Measurements from ENCODE around the gene OR51L1. TPM values are rescaled to one million over a fixed set of nuclear protein-coding genes. Genes with fewer than 3 reads are reported as not detected.
"Not testable (repeated sequence)": the region's sequence is repeated elsewhere in the genome, so short reads cannot be mapped to it uniquely, and the experiment has no call there.

OR51L1 gene, protein sequence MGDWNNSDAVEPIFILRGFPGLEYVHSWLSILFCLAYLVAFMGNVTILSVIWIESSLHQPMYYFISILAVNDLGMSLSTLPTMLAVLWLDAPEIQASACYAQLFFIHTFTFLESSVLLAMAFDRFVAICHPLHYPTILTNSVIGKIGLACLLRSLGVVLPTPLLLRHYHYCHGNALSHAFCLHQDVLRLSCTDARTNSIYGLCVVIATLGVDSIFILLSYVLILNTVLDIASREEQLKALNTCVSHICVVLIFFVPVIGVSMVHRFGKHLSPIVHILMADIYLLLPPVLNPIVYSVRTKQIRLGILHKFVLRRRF
- not detected for polyA plus RNA-seq (2013, experiment 1 of 2)
- polyA plus RNA-seq (2013, experiment 2 of 2) = not detected

DNA sequence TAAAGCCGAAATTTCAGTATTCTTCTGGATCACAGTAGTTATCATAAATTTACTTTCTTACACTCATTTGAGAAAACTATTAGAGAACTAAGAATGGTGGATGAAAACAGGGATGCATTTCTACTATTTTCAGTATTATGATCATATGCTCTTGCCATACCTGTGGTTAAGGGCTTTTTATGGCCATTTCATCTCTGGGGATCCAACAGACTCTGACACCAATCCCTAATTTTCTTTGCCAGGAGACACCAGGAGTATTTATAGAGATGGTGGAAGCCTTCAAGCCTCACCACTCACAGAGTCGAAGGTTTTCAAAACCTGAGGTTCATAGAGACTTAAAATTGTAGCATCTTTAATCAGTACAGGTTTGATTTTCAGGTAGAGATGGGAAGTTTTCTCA is at the start of gene OR51L1:
OR51L1 (plus strand) TSS at position 301 of the 400 bp plus-strand sequence. CDS start 4,132 bp downstream, outside the sequence.
- Histone ChIP-seq H4K8ac (ENCODE audit: low read depth, low read length) (no peak within 1 kb of the TSS), H3K23ac (ENCODE audit: low read depth, low read length, poor library complexity) (no peak within 1 kb of the TSS), H2AK5ac (ENCODE audit: low read depth, low read length) (no peak within 1 kb of the TSS), H2BK15ac (ENCODE audit: low read length) (no peak within 1 kb of the TSS), H3K18ac (ENCODE audit: low read length) (no peak within 1 kb of the TSS), H2BK120ac (ENCODE audit: low read depth, low read length) (no peak within 1 kb of the TSS), H3K4me1 (ENCODE audit: control insufficient read depth in 2 of 2, insufficient read depth in 1 of 2, low read depth in 1 of 2, low read length in 2 of 2) (peaks cover 0 to 1% of the 10 kb centered on the region in 2 donors), H3K9ac (ENCODE audit: low read depth, low read length, poor library complexity) (no peak within 1 kb of the TSS), H4K91ac (ENCODE audit: low read depth, low read length, poor library complexity) (no peak within 1 kb of the TSS), H2BK5ac (ENCODE audit: low read length) (no peak within 1 kb of the TSS), H3K27me3 (ENCODE audit: control insufficient read depth in 3 of 3, insufficient read depth in 3 of 3, low read depth in 1 of 3, low read length in 3 of 3) (no peaks in the 10 kb centered on the region), H3K14ac (ENCODE audit: low read length) (no peak within 1 kb of the TSS), H3K36me3 (replicated peaks in 1 of 2; ENCODE audit: control insufficient read depth in 2 of 2, insufficient read depth in 2 of 2, low read length in 2 of 2) (no peaks in the 10 kb centered on the region), H3K4me3 (ENCODE audit: low read length in 2 of 2) (no peak within 1 kb of the TSS), H2BK12ac (ENCODE audit: low read length) (no peak within 1 kb of the TSS), H3K79me1 (ENCODE audit: low read depth, low read length) (no peaks in the 10 kb centered on the region), H2AFZ (ENCODE audit: low read length) (no peak within 1 kb of the TSS), H3K4me2 (ENCODE audit: insufficient read depth, low read length, poor library complexity, severe bottlenecking) (no peak within 1 kb of the TSS), H3K27ac (replicated peaks; ENCODE audit: low read length) (no peak within 1 kb of the TSS), H3K9me3 (replicated peaks in 1 of 2; ENCODE audit: control insufficient read depth in 2 of 2, insufficient read depth in 1 of 2, low read depth in 1 of 2, low read length in 2 of 2) (no peaks in the 10 kb centered on the region), H3K4ac (ENCODE audit: low read length) (no peak within 1 kb of the TSS)
- WGBS, 2 donors (ENCODE audit: extremely low coverage in 2 of 2, insufficient read length in 2 of 2, insufficient replicate concordance in 1 of 2) = no CpG with 5 or more reads among the region's 2 CpGs
- DNase-seq (ENCODE audit: low spot score) = no peak

DNA sequence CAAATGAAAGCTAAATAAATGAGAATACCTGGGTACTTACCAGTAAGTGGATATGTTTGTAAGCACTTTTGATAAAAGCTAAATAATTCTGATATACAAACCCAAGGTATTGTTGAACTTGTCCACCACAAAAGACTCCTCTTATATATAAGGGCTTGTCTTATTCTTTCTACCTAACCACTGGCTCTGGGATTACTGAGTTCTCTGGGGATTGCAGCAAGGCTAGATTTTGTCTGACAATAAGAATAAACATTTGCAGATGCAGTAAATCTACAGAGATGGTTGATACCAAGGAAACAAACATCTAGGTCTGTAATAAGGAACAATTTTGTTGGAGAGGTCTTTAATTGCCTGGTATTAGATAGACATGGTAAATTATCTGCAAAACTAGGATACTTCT is 47.1 kb upstream of the OR51L1 start, which contains the start of gene OR51A4:
OR51A4 (minus strand) TSS at position 101 of the 400 bp plus-strand sequence. CDS start 505 bp downstream, outside the sequence.
- Histone ChIP-seq H3K9me3 (replicated peaks in 1 of 2; ENCODE audit: control insufficient read depth in 2 of 2, insufficient read depth in 1 of 2, low read depth in 1 of 2, low read length in 2 of 2) (no peaks in the 10 kb centered on the region), H3K79me1 (ENCODE audit: low read depth, low read length) (no peaks in the 10 kb centered on the region), H3K27me3 (ENCODE audit: control insufficient read depth in 3 of 3, insufficient read depth in 3 of 3, low read depth in 1 of 3, low read length in 3 of 3) (no peaks in the 10 kb centered on the region), H2BK120ac (ENCODE audit: low read depth, low read length) (no peak within 1 kb of the TSS), H4K91ac (ENCODE audit: low read depth, low read length, poor library complexity) (no peak within 1 kb of the TSS), H2AK5ac (ENCODE audit: low read depth, low read length) (no peak within 1 kb of the TSS), H3K4me3 (ENCODE audit: low read length in 2 of 2) (no peak within 1 kb of the TSS), H2BK5ac (ENCODE audit: low read length) (no peak within 1 kb of the TSS), H3K14ac (ENCODE audit: low read length) (no peak within 1 kb of the TSS), H3K4me2 (ENCODE audit: insufficient read depth, low read length, poor library complexity, severe bottlenecking) (no peak within 1 kb of the TSS), H3K23ac (ENCODE audit: low read depth, low read length, poor library complexity) (no peak within 1 kb of the TSS), H2BK15ac (ENCODE audit: low read length) (no peak within 1 kb of the TSS), H4K8ac (ENCODE audit: low read depth, low read length) (no peak within 1 kb of the TSS), H3K4me1 (ENCODE audit: control insufficient read depth in 2 of 2, insufficient read depth in 1 of 2, low read depth in 1 of 2, low read length in 2 of 2) (no peaks in the 10 kb centered on the region), H3K18ac (ENCODE audit: low read length) (no peak within 1 kb of the TSS), H3K27ac (replicated peaks; ENCODE audit: low read length) (no peak within 1 kb of the TSS), H2BK12ac (ENCODE audit: low read length) (no peak within 1 kb of the TSS), H3K36me3 (replicated peaks in 1 of 2; ENCODE audit: control insufficient read depth in 2 of 2, insufficient read depth in 2 of 2, low read length in 2 of 2) (no peaks in the 10 kb centered on the region), H3K4ac (ENCODE audit: low read length) (no peak within 1 kb of the TSS), H2AFZ (ENCODE audit: low read length) (no peak within 1 kb of the TSS), H3K9ac (ENCODE audit: low read depth, low read length, poor library complexity) (no peak within 1 kb of the TSS)
- no peak for DNase-seq (ENCODE audit: low spot score)

DNA sequence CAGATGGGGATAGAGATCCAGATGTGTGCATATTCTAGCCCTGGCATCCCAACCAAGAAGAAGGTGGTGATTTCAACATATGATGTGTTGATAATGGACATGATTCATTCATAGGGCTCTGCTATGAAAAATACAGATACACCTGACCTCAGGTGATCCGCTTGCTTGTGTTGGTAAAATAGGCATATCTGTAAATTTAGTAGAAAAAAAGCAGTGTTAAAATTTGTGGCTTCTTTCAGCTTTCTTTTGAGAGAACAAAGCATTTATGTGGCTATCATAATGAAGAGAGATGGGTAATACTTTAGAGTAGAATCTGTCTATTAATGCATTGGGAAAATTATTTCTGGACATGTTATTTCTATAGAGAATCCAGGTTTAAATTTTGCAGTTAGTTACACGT is 39.0 kb upstream of the OR51L1 start, which contains the start of gene OR51A2:
OR51A2 (minus strand) TSS at position 101 of the 400 bp plus-strand sequence; CDS start at position 101, 0 bp downstream.
- H2BK15ac ChIP-seq (ENCODE audit: low read length); H3K9ac ChIP-seq (ENCODE audit: low read depth, low read length, poor library complexity); H2BK5ac ChIP-seq (ENCODE audit: low read length); H3K27me3 ChIP-seq (ENCODE audit: control insufficient read depth in 3 of 3, insufficient read depth in 3 of 3, low read depth in 1 of 3, low read length in 3 of 3); H2BK12ac ChIP-seq (ENCODE audit: low read length); H3K18ac ChIP-seq (ENCODE audit: low read length); H2AK5ac ChIP-seq (ENCODE audit: low read depth, low read length); H3K4me1 ChIP-seq (ENCODE audit: control insufficient read depth in 2 of 2, insufficient read depth in 1 of 2, low read depth in 1 of 2, low read length in 2 of 2); H3K36me3 ChIP-seq (replicated peaks in 1 of 2; ENCODE audit: control insufficient read depth in 2 of 2, insufficient read depth in 2 of 2, low read length in 2 of 2); H3K4me2 ChIP-seq (ENCODE audit: insufficient read depth, low read length, poor library complexity, severe bottlenecking); H4K91ac ChIP-seq (ENCODE audit: low read depth, low read length, poor library complexity); H3K14ac ChIP-seq (ENCODE audit: low read length); H3K9me3 ChIP-seq (replicated peaks in 1 of 2; ENCODE audit: control insufficient read depth in 2 of 2, insufficient read depth in 1 of 2, low read depth in 1 of 2, low read length in 2 of 2); DNase-seq (ENCODE audit: low spot score); H3K27ac ChIP-seq (replicated peaks; ENCODE audit: low read length); H2AFZ ChIP-seq (ENCODE audit: low read length); H3K4me3 ChIP-seq (ENCODE audit: low read length in 2 of 2); H4K8ac ChIP-seq (ENCODE audit: low read depth, low read length); H3K4ac ChIP-seq (ENCODE audit: low read length); H2BK120ac ChIP-seq (ENCODE audit: low read depth, low read length); H3K23ac ChIP-seq (ENCODE audit: low read depth, low read length, poor library complexity); H3K79me1 ChIP-seq (ENCODE audit: low read depth, low read length): not testable (repeated sequence)
- no CpG with 5 or more reads among the region's 2 CpGs for WGBS, 2 donors (ENCODE audit: extremely low coverage in 2 of 2, insufficient read length in 2 of 2, insufficient replicate concordance in 1 of 2)

DNA sequence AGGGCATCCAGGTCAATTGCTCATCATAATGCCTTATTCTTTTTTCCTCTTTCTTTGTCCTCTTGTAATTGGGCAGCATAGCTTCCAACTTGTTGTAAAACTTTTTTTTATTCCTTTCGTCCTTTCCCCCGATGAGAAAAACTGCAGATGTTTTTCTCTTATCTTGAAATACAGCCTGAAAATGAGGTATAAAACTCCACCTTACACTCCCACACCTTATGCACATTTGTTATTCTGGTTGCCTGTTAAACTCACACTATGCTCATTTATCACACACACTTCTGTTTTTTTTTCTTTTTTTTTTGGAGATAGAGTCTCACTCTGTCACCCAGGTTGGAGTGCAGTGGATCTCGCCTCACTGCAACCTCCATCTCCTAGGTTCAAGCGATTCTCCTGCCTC is 37.3 kb upstream of the OR51L1 start:
- H2BK120ac ChIP-seq (ENCODE audit: low read depth, low read length) = no peak overlapping the region
- no peak overlapping the region for H2AFZ ChIP-seq (ENCODE audit: low read length)
- no peak overlapping the region for H3K27ac ChIP-seq (replicated peaks; ENCODE audit: low read length)
- H3K4me3 ChIP-seq (ENCODE audit: low read length in 2 of 2) = no peak overlapping the region
- H3K23ac ChIP-seq (ENCODE audit: low read depth, low read length, poor library complexity) = no peak overlapping the region
- no peaks in the 10 kb centered on the region for H3K36me3 ChIP-seq (replicated peaks in 1 of 2; ENCODE audit: control insufficient read depth in 2 of 2, insufficient read depth in 2 of 2, low read length in 2 of 2)
- no peak for DNase-seq (ENCODE audit: low spot score)
- H3K27me3 ChIP-seq (ENCODE audit: control insufficient read depth in 3 of 3, insufficient read depth in 3 of 3, low read depth in 1 of 3, low read length in 3 of 3) = no peaks in the 10 kb centered on the region
- no peak overlapping the region for H2BK15ac ChIP-seq (ENCODE audit: low read length)
- H3K18ac ChIP-seq (ENCODE audit: low read length) = no peak overlapping the region
- no peak overlapping the region for H4K91ac ChIP-seq (ENCODE audit: low read depth, low read length, poor library complexity)
- no peak overlapping the region for H2BK12ac ChIP-seq (ENCODE audit: low read length)
- no peaks in the 10 kb centered on the region for H3K4me1 ChIP-seq (ENCODE audit: control insufficient read depth in 2 of 2, insufficient read depth in 1 of 2, low read depth in 1 of 2, low read length in 2 of 2)
- H4K8ac ChIP-seq (ENCODE audit: low read depth, low read length) = no peak overlapping the region
- no peak overlapping the region for H3K4ac ChIP-seq (ENCODE audit: low read length)
- no CpG with 5 or more reads among the region's 4 CpGs for WGBS, 2 donors (ENCODE audit: extremely low coverage in 2 of 2, insufficient read length in 2 of 2, insufficient replicate concordance in 1 of 2)
- H3K4me2 ChIP-seq (ENCODE audit: insufficient read depth, low read length, poor library complexity, severe bottlenecking) = no peak overlapping the region
- no peak overlapping the region for H2AK5ac ChIP-seq (ENCODE audit: low read depth, low read length)
- no peak overlapping the region for H2BK5ac ChIP-seq (ENCODE audit: low read length)
- H3K79me1 ChIP-seq (ENCODE audit: low read depth, low read length) = no peaks in the 10 kb centered on the region
- H3K9me3 ChIP-seq (replicated peaks in 1 of 2; ENCODE audit: control insufficient read depth in 2 of 2, insufficient read depth in 1 of 2, low read depth in 1 of 2, low read length in 2 of 2) = no peaks in the 10 kb centered on the region
- no peak overlapping the region for H3K14ac ChIP-seq (ENCODE audit: low read length)
- H3K9ac ChIP-seq (ENCODE audit: low read depth, low read length, poor library complexity) = no peak overlapping the region
